ENCODE measurements around the gene EFEMP1.

EFEMP1 gene

GRCh38 chr2:55901941-55902340 is 21.6 kb downstream of the EFEMP1 start:
- H3K4me3 ChIP-seq (ENCODE audit: low read depth, low read length): no peak overlapping the region
- TF ChIP-seq, protein P1, sequence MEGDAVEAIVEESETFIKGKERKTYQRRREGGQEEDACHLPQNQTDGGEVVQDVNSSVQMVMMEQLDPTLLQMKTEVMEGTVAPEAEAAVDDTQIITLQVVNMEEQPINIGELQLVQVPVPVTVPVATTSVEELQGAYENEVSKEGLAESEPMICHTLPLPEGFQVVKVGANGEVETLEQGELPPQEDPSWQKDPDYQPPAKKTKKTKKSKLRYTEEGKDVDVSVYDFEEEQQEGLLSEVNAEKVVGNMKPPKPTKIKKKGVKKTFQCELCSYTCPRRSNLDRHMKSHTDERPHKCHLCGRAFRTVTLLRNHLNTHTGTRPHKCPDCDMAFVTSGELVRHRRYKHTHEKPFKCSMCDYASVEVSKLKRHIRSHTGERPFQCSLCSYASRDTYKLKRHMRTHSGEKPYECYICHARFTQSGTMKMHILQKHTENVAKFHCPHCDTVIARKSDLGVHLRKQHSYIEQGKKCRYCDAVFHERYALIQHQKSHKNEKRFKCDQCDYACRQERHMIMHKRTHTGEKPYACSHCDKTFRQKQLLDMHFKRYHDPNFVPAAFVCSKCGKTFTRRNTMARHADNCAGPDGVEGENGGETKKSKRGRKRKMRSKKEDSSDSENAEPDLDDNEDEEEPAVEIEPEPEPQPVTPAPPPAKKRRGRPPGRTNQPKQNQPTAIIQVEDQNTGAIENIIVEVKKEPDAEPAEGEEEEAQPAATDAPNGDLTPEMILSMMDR (IDR thresholded peaks at IDR 0.05; ENCODE audit: low read depth, low read length): no peak

DNA sequence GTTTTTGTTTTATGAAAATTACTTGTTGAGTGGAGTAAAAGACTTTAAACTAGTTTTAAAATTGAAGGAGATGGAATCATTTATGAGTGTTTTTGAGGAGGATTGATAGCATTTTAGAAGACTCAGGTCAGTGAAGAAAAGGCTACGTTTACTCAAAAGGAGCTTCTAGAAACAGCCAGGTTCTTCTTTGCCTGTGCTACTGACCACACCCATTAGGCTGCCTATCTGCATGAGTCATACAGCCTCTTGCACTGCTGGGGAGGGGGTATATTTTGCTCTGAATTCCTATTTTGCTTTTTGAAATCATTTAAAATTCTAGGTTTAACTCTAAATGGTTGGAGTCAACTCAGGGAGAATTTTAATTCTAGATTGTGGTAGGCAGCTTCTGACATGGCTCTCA is 22.3 kb downstream of the EFEMP1 start:
- TF ChIP-seq, protein P1 (IDR thresholded peaks at IDR 0.05; ENCODE audit: low read depth, low read length): no peak
- H3K4me3 ChIP-seq (ENCODE audit: low read depth, low read length): no peak overlapping the region

GRCh38 chr2:55899881-55900280 is 23.7 kb downstream of the EFEMP1 start:
- TF ChIP-seq, protein P1 (IDR thresholded peaks at IDR 0.05; ENCODE audit: low read depth, low read length): no peak
- H3K4me3 ChIP-seq (ENCODE audit: low read depth, low read length): no peak overlapping the region

DNA sequence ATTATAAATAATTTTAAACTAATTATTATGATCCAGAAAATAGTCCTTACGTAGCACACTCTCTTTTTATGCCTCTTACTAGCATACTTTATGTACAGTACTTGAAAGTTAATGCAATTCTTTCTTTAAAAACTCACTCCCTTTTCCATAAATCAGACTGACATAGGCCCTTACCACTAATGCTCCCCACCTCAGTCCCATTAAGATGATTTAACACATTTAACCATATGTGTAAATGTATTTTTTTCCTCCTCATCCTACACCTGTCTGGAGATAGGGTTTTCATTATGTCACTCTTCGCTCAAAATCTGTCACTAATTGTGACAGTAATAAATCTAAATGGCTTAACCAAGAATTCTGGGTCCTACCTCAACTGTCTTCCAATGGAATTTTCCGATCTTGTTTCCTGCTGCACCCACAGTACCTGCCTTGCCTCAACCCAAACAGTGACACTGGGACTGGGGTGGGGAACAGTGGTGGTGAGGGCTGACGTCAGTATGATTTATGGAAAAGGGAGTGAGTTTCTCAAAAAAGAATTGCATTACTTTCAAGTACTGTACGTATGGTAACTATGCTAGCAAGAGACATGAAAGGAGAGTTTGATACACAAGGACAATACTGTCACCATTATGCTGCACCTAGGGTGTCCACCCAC is 25.1 kb downstream of the EFEMP1 start:
- TF ChIP-seq, protein P1 (IDR thresholded peaks at IDR 0.05; ENCODE audit: low read depth, low read length): no peak
- no peak overlapping the region for H3K4me3 ChIP-seq (ENCODE audit: low read depth, low read length)

GRCh38 chr2:55896633-55897032 is 26.9 kb downstream of the EFEMP1 start:
- TF ChIP-seq, protein P1 (IDR thresholded peaks at IDR 0.05; ENCODE audit: low read depth, low read length): no peak
- H3K4me3 ChIP-seq (ENCODE audit: low read depth, low read length): no peak overlapping the region

GRCh38 chr2:55894720-55895119 is 28.9 kb downstream of the EFEMP1 start:
- TF ChIP-seq, protein P1 (IDR thresholded peaks at IDR 0.05; ENCODE audit: low read depth, low read length): no peak
- no peak overlapping the region for H3K4me3 ChIP-seq (ENCODE audit: low read depth, low read length)

DNA sequence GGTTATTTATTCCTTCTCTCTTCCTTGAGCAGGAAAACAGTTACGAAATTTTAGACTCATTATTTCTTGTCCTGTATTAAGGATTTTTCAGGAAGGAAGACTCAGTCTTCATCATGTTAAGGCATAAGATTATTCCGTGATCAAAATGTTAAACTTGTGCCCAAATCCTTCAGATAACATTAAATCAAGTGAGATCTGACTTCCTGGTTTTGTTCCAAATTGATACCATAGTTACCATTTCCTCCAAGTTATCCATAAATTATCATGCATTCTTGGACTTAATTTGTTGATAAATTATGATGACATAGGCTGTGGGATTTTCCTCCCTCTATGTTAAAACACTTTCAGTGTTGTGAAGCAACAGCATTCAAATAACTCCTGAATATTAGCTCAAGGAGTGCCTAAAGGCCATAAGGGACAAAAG is 31.9 kb downstream of the EFEMP1 start:
- TF ChIP-seq, protein P1 (IDR thresholded peaks at IDR 0.05; ENCODE audit: low read depth, low read length): no peak
- no peak overlapping the region for H3K4me3 ChIP-seq (ENCODE audit: low read depth, low read length)

Measured in WI38 (cell line).